ENCODE results near the gene TEPSIN. TPM values are rescaled to one million over a fixed set of nuclear protein-coding genes. Genes with fewer than 3 reads are reported as not detected.
A peak's percentile ranks its signal among the peaks of the same experiment; 100 is the strongest.

TEPSIN gene
- total and polyA plus RNA-seq, 2 of the 13 experiments (the other 11 are each of a cell fraction or from before 2014, with no cell fraction given): 16.1 to 18.8 TPM

DNA sequence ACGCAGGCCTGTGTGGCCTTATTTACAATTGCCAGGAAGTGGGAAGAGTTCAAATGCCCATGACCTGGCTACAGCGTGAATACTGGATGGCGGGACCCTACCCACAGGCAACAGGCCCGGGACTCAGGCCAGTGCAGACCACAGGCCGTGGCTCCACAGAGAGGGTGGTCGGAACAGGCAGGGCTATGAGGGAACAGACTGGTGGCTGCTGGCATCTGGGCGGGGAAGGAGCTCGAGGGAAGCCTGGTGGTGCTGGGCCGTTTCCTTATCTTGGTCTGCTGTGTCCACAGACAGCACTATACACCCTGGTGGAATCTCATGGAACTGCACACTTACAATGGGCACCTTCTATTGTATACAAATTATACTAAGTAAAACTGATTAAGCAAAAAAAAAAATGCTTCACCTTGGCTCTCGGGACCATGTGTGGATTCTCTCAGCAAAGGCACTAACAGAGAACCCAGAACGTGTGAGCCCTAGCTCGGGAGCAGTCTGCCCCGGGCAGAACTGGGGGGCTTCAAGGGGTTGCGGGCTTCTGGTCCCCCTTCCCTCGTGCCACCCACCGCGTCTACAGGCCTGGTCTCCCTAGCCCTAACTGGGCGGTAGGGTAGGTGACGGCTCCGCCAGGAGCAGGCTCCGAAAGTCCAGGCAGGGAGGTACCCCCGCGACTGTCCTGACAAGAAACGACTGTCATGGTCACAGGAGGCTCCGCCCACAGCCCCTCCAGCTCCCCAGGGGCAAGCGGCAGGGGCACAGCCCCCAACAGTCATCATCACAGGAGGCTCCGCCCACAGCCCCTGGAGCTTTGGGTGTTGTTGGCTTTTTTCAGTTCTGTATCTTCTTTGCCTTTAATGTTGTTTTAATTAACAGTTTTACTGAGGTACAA lies 37.9 kb downstream of the TEPSIN start (continued):
- no peak for TF ChIP-seq KIAA2018 (CRISPR knock-in tag; IDR thresholded peaks at IDR 0.05; ENCODE audit: borderline replicate concordance)
- TF ChIP-seq ZNF550 (CRISPR knock-in tag; IDR thresholded peaks at IDR 0.05; ENCODE audit: borderline replicate concordance): no peak
- TF ChIP-seq ZNF775 (CRISPR knock-in tag; IDR thresholded peaks at IDR 0.05; ENCODE audit: borderline replicate concordance): no peak
- TF ChIP-seq SALL1 (CRISPR knock-in tag; IDR thresholded peaks at IDR 0.05): peak; percentile 11; the same call in 1 of the 2 replicates
- no peak for TF ChIP-seq ZBTB44 (CRISPR knock-in tag; IDR thresholded peaks at IDR 0.05)
- no peak for TF ChIP-seq ZNF251 (CRISPR knock-in tag; IDR thresholded peaks at IDR 0.05)
- TF ChIP-seq GPBP1L1 (CRISPR knock-in tag; IDR thresholded peaks at IDR 0.05): no peak
- TF ChIP-seq, protein P1, sequence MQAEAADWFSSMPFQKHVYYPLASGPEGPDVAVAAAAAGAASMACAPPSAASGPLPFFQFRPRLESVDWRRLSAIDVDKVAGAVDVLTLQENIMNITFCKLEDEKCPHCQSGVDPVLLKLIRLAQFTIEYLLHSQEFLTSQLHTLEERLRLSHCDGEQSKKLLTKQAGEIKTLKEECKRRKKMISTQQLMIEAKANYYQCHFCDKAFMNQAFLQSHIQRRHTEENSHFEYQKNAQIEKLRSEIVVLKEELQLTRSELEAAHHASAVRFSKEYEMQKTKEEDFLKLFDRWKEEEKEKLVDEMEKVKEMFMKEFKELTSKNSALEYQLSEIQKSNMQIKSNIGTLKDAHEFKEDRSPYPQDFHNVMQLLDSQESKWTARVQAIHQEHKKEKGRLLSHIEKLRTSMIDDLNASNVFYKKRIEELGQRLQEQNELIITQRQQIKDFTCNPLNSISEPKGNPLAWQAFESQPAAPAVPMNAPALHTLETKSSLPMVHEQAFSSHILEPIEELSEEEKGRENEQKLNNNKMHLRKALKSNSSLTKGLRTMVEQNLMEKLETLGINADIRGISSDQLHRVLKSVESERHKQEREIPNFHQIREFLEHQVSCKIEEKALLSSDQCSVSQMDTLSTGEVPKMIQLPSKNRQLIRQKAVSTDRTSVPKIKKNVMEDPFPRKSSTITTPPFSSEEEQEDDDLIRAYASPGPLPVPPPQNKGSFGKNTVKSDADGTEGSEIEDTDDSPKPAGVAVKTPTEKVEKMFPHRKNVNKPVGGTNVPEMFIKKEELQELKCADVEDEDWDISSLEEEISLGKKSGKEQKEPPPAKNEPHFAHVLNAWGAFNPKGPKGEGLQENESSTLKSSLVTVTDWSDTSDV (CRISPR knock-in tag; IDR thresholded peaks at IDR 0.05): no peak
- no peak for TF ChIP-seq PAXIP1 (CRISPR knock-in tag; conservative IDR thresholded peaks at IDR 0.05)
